GM18951 (cell line): ENCODE measurements around the gene USP20.

Source experiments
- POLR2A ChIP-seq: IDR thresholded peaks from 4 replicates; pipeline ENCODE4 v1.6.1; 2011; ENCODE audit warnings: mild to moderate bottlenecking; ENCODE audit not compliant: insufficient read length, insufficient read depth; ENCODE audit errors: extremely low read depth
- in situ Hi-C: fragments of 300-500 bp; cut with MboI; formaldehyde crosslinking; loops from one replicate; pipeline ENCODE4 v1.12.0; 2022; ENCODE audit warnings: low sequenced_read_pairs, mixed read lengths, inconsistent platforms; ENCODE audit not compliant: unreplicated experiment

Gene USP20

GRCh38 chr9:129876815-129877214, 41.6 kb downstream of the USP20 start:
- in situ Hi-C loops = no loop called here

GRCh38 chr9:129878291-129878690, 43.0 kb downstream of the USP20 start:
- no peak for TF ChIP-seq POLR2A
- in situ Hi-C loops = no loop called here

More at GRCh38 chr9:129876815-129877214, 41.6 kb downstream of the USP20 start:
- TF ChIP-seq POLR2A = no peak

- no peak for TF ChIP-seq POLR2A
- in situ Hi-C loops = no loop called here
Measured at GRCh38 chr9:129879103-129879699, 43.9 kb downstream of the USP20 start.

- peak; percentile 5 for TF ChIP-seq POLR2A
- in situ Hi-C loops = loop anchor here (10.0 kb wide), 1 partner anchor 215 kb away; no protein-coding TSS in a partner anchor
Measured at GRCh38 chr9:129879991-129880653, 44.9 kb downstream of the USP20 start.

- in situ Hi-C loops = loop anchor here (10.0 kb wide), 1 partner anchor 214 kb away; no protein-coding TSS in a partner anchor
- peak; percentile 6 for TF ChIP-seq POLR2A
Measured at GRCh38 chr9:129880654-129881546, 45.6 kb downstream of the USP20 start.

GRCh38 chr9:129881547-129882324, 46.5 kb downstream of the USP20 start:
- TF ChIP-seq POLR2A = no peak
- in situ Hi-C loops = loop anchor here (10.0 kb wide), 1 partner anchor 213 kb away; no protein-coding TSS in a partner anchor

- in situ Hi-C loops = loop anchor here (10.0 kb wide), 1 partner anchor 210 kb away; no protein-coding TSS in a partner anchor
Measured at GRCh38 chr9:129884220-129885017, 49.2 kb downstream of the USP20 start.

GRCh38 chr9:129885018-129885669, 49.9 kb downstream of the USP20 start:
- in situ Hi-C loops = loop anchor here (10.0 kb wide), 1 partner anchor 210 kb away; no protein-coding TSS in a partner anchor
- TF ChIP-seq POLR2A = peak; percentile 11

More at GRCh38 chr9:129884220-129885017, 49.2 kb downstream of the USP20 start:
- TF ChIP-seq POLR2A = peak; percentile 79

- TF ChIP-seq POLR2A = peak; percentile 52
- in situ Hi-C loops = loop anchor here (10.0 kb wide), 1 partner anchor 209 kb away; no protein-coding TSS in a partner anchor
Measured at GRCh38 chr9:129885670-129886106, 50.4 kb downstream of the USP20 start.

GRCh38 chr9:129886226-129887174, 51.2 kb downstream of the USP20 start:
- TF ChIP-seq POLR2A = peak; percentile 19
- in situ Hi-C loops = loop anchor here (10.0 kb wide), 1 partner anchor 208 kb away; no protein-coding TSS in a partner anchor
